Mesenchymal stem cell (in vitro differentiated cells and primary cell): Measurements from ENCODE around the gene MFAP3.

Source experiments
- DNase-seq: peaks from one replicate; pipeline ENCODE4 v3.0.0-alpha.2; 2013
- H2AFZ ChIP-seq: one replicate; pipeline ENCODE4 v1.6.1; 2013; ENCODE audit warnings: low read depth, mild to moderate bottlenecking, control low read depth, inconsistent platforms, low read length, moderate library complexity
- H2AK5ac ChIP-seq: 2 replicates; pipeline ENCODE4 v1.6.1; 2013; ENCODE audit warnings: low read length, moderate library complexity, mild to moderate bottlenecking, inconsistent platforms; ENCODE audit not compliant: severe bottlenecking
- H2BK120ac ChIP-seq: one replicate; pipeline ENCODE4 v1.6.1; 2013; ENCODE audit warnings: low read depth, mild to moderate bottlenecking, inconsistent platforms, low read length, moderate library complexity
- H2BK12ac ChIP-seq, 2 experiments: one replicate each; pipeline ENCODE4 v1.6.1; 2013; ENCODE audit warnings: inconsistent platforms in 2 of 2, low read length in 2 of 2, mild to moderate bottlenecking in 2 of 2, moderate library complexity in 2 of 2, control low read depth in 1 of 2
- H2BK15ac ChIP-seq: one replicate; pipeline ENCODE4 v1.6.1; 2013; ENCODE audit warnings: mild to moderate bottlenecking, low read depth, inconsistent platforms; ENCODE audit not compliant: poor library complexity, severe bottlenecking
- H2BK5ac ChIP-seq: 2 replicates; pipeline ENCODE4 v1.6.1; 2013; ENCODE audit warnings: low read depth, mild to moderate bottlenecking, low read length, control low read depth, inconsistent platforms; ENCODE audit not compliant: poor library complexity, severe bottlenecking
- H3K14ac ChIP-seq, 2 experiments: one replicate each; pipeline ENCODE4 v1.6.1; 2013; ENCODE audit warnings: inconsistent platforms in 2 of 2, low read length in 2 of 2, control low read depth in 1 of 2, mild to moderate bottlenecking in 1 of 2, moderate library complexity in 1 of 2
- H3K18ac ChIP-seq, 2 experiments: one replicate each; pipeline ENCODE4 v1.6.1; 2013; ENCODE audit warnings: inconsistent platforms in 2 of 2, low read length in 2 of 2, control low read depth in 1 of 2, low read depth in 1 of 2, mild to moderate bottlenecking in 1 of 2
- H3K23ac ChIP-seq, 2 experiments: one replicate each; pipeline ENCODE4 v1.6.1; 2013; ENCODE audit warnings: inconsistent platforms in 2 of 2, low read length in 2 of 2, mild to moderate bottlenecking in 2 of 2, moderate library complexity in 2 of 2, control low read depth in 1 of 2
- H3K27ac ChIP-seq: 2 replicates; pipeline ENCODE4 v1.5.1; 2013; ENCODE audit warnings: mild to moderate bottlenecking, moderate library complexity, low read length, control low read depth, inconsistent platforms; ENCODE audit not compliant: poor library complexity, severe bottlenecking
- H3K27me3 ChIP-seq, 2 experiments: 2 replicates each; pipeline versions ENCODE4 v1.6.1 to v1.7.0; 2013; ENCODE audit warnings: low read length in 2 of 2, mild to moderate bottlenecking in 2 of 2, moderate library complexity in 2 of 2, control low read depth in 1 of 2, inconsistent platforms in 1 of 2; ENCODE audit not compliant: control insufficient read depth in 1 of 2, insufficient read depth in 1 of 2
- H3K36me3 ChIP-seq, 2 experiments: 2 replicates each; pipeline versions ENCODE4 v1.6.1 to v1.7.0; 2013; ENCODE audit warnings: low read length in 2 of 2, control low read depth in 1 of 2, inconsistent platforms in 1 of 2, low read depth in 1 of 2, mild to moderate bottlenecking in 1 of 2; ENCODE audit not compliant: insufficient read depth in 2 of 2, control insufficient read depth in 1 of 2
- H3K4ac ChIP-seq, 2 experiments: one replicate each; pipeline ENCODE4 v1.6.1; 2013; ENCODE audit warnings: inconsistent platforms in 2 of 2, low read length in 2 of 2, mild to moderate bottlenecking in 2 of 2, moderate library complexity in 2 of 2, control low read depth in 1 of 2, low read depth in 1 of 2
- H3K4me1 ChIP-seq: 2 replicates; pipeline ENCODE4 v1.6.1; 2013; ENCODE audit warnings: low read depth, low read length, control low read depth; ENCODE audit not compliant: control insufficient read depth, insufficient read depth
- H3K4me2 ChIP-seq: 2 replicates; pipeline ENCODE4 v1.6.1; 2013; ENCODE audit warnings: low read length, mild to moderate bottlenecking, inconsistent platforms; ENCODE audit not compliant: poor library complexity, severe bottlenecking
- H3K4me3 ChIP-seq, 2 experiments: 2 replicates each; pipeline versions ENCODE4 v1.5.1 to v1.7.0; 2013; ENCODE audit warnings: low read length in 2 of 2, mild to moderate bottlenecking in 2 of 2, control low read depth in 1 of 2, low read depth in 1 of 2; ENCODE audit not compliant: insufficient read depth in 1 of 2
- H3K79me1 ChIP-seq: replicated peaks from 2 replicates; pipeline ENCODE4 v1.6.1; 2013; ENCODE audit warnings: mild to moderate bottlenecking, control low read depth, low read length, inconsistent platforms; ENCODE audit not compliant: poor library complexity, severe bottlenecking
- H3K9ac ChIP-seq: 2 replicates; pipeline ENCODE4 v1.7.0; 2013; ENCODE audit warnings: mild to moderate bottlenecking, low read length, moderate library complexity
- H3K9me3 ChIP-seq: 2 replicates; pipeline ENCODE4 v1.7.0; 2013; ENCODE audit warnings: mild to moderate bottlenecking, low read length; ENCODE audit not compliant: control insufficient read depth
- H4K8ac ChIP-seq: one replicate; pipeline ENCODE4 v1.6.1; 2013; ENCODE audit warnings: inconsistent platforms, mild to moderate bottlenecking, low read length, moderate library complexity
- H4K91ac ChIP-seq: one replicate; pipeline ENCODE4 v1.6.1; 2013; ENCODE audit warnings: mild to moderate bottlenecking, low read length, inconsistent platforms
- WGBS: methylation state at CpG from one replicate; pipeline ENCODE4 v1.1.7; 2013; ENCODE audit warnings: mixed read lengths; 5-methylcytosine and 5-hydroxymethylcytosine counted together

Gene MFAP3

GRCh38 chr5:154086641-154087040 is 47.9 kb downstream of the MFAP3 start:
- Histone ChIP-seq H3K4ac (no peak overlapping the region), H3K27ac (no peak overlapping the region), H3K18ac (no peak overlapping the region), H2BK5ac (no peak overlapping the region), H3K23ac (no peak overlapping the region), H3K9ac (no peak overlapping the region), H3K9me3 (no peaks in the 10 kb centered on the region), H2BK120ac (no peak overlapping the region), H3K4me2 (no peak overlapping the region), H2BK15ac (no peak overlapping the region), H4K8ac (no peak overlapping the region), H2AFZ (no peak overlapping the region), H4K91ac (no peak overlapping the region), H3K4me1 (no peaks in the 10 kb centered on the region), H2BK12ac (no peak overlapping the region), H3K4me3 (peak overlapping the region in 1 of 2 experiments; percentile 21), H2AK5ac (no peak overlapping the region), H3K14ac (no peak overlapping the region), H3K36me3 (no peaks in the 10 kb centered on the region), H3K27me3 (peaks cover 2 to 34% of the 10 kb centered on the region in 2 experiments), H3K79me1 (no peaks in the 10 kb centered on the region)
- DNase-seq = no peak
- 86% methylated on average over 4 of the region's 4 CpGs for WGBS

GRCh38 chr5:154087260-154087659 is 48.5 kb downstream of the MFAP3 start:
- Histone ChIP-seq H2BK15ac (no peak overlapping the region), H2AFZ (no peak overlapping the region), H3K14ac (no peak overlapping the region), H3K9me3 (no peaks in the 10 kb centered on the region), H4K8ac (no peak overlapping the region), H3K27me3 (peaks cover 6 to 36% of the 10 kb centered on the region in 2 experiments), H2AK5ac (no peak overlapping the region), H3K18ac (no peak overlapping the region), H3K36me3 (no peaks in the 10 kb centered on the region), H3K23ac (no peak overlapping the region), H3K4me2 (no peak overlapping the region), H3K9ac (no peak overlapping the region), H2BK120ac (no peak overlapping the region), H3K4me1 (no peaks in the 10 kb centered on the region), H2BK12ac (no peak overlapping the region), H3K4ac (no peak overlapping the region), H2BK5ac (no peak overlapping the region), H3K79me1 (no peaks in the 10 kb centered on the region), H4K91ac (no peak overlapping the region), H3K27ac (no peak overlapping the region), H3K4me3 (peak overlapping the region in 1 of 2 experiments; percentile 21)
- no peak for DNase-seq
- WGBS = 4% methylated on average over 1 of the region's 2 CpGs

GRCh38 chr5:154088801-154089200 is 50.0 kb downstream of the MFAP3 start:
- Histone ChIP-seq H3K9me3 (no peaks in the 10 kb centered on the region), H3K18ac (no peak overlapping the region), H4K8ac (no peak overlapping the region), H3K27ac (no peak overlapping the region), H2AFZ (no peak overlapping the region), H2BK12ac (no peak overlapping the region), H3K36me3 (no peaks in the 10 kb centered on the region), H2BK5ac (no peak overlapping the region), H3K4me3 (no peak overlapping the region), H2BK15ac (no peak overlapping the region), H3K23ac (no peak overlapping the region), H3K9ac (no peak overlapping the region), H3K14ac (no peak overlapping the region), H3K4ac (no peak overlapping the region), H2AK5ac (no peak overlapping the region), H3K27me3 (peaks cover 9 to 44% of the 10 kb centered on the region in 2 experiments), H4K91ac (no peak overlapping the region), H3K79me1 (no peaks in the 10 kb centered on the region), H2BK120ac (no peak overlapping the region), H3K4me2 (no peak overlapping the region), H3K4me1 (no peaks in the 10 kb centered on the region)
- 97% methylated on average over 5 of the region's 5 CpGs for whole genome bisulfite sequencing
- DNase-seq = no peak

- H2AFZ ChIP-seq = no peak overlapping the region
- no peak overlapping the region for H2BK5ac ChIP-seq
- H4K8ac ChIP-seq = no peak overlapping the region
- no peak overlapping the region for H3K4me2 ChIP-seq
- 91% methylated on average over 5 of the region's 6 CpGs for WGBS
- no peak overlapping the region for H3K23ac ChIP-seq
- H2AK5ac ChIP-seq = no peak overlapping the region
- H3K4me3 ChIP-seq = no peak overlapping the region
- no peak overlapping the region for H3K4ac ChIP-seq
- no peak overlapping the region for H3K18ac ChIP-seq
- H2BK15ac ChIP-seq = no peak overlapping the region
- no peak overlapping the region for H2BK120ac ChIP-seq
- no peak overlapping the region for H4K91ac ChIP-seq
- H2BK12ac ChIP-seq = no peak overlapping the region
- no peak overlapping the region for H3K27ac ChIP-seq
- no peak for DNase-seq
- H3K4me1 ChIP-seq = no peaks in the 10 kb centered on the region
- H3K36me3 ChIP-seq = no peaks in the 10 kb centered on the region
- no peaks in the 10 kb centered on the region for H3K79me1 ChIP-seq
- no peak overlapping the region for H3K14ac ChIP-seq
- peaks cover 17 to 40% of the 10 kb centered on the region in 2 experiments for H3K27me3 ChIP-seq
- no peak overlapping the region for H3K9ac ChIP-seq
- H3K9me3 ChIP-seq = no peaks in the 10 kb centered on the region
Measured at GRCh38 chr5:154090656-154091055, 51.9 kb downstream of the MFAP3 start.
